GM23338 (cell line): Measurements from ENCODE around the gene CEP72. TPM values are rescaled to one million over a fixed set of nuclear protein-coding genes. Genes with fewer than 3 reads are reported as not detected.

Experiments
- ATAC-seq: fragments of 200-7000 bp; cut with Tn5 transposase; 3 replicates; pipeline ENCODE4 v1.9.1; 2020
- DNase-seq: peaks from one replicate; pipeline ENCODE4 v3.0.0-alpha.2; 2015; ENCODE audit warnings: low spot score
- H2AFZ ChIP-seq: fragments of 200-600 bp; sonication (generic); 2 replicates; pipeline ENCODE4 v1.8.0; 2016; ENCODE audit warnings: antibody characterized with exemption, mild to moderate bottlenecking, moderate library complexity
- H3F3A ChIP-seq: fragments of 200-600 bp; sonication (generic); replicated peaks from 2 replicates; pipeline ENCODE4 v1.8.0; 2017; ENCODE audit warnings: antibody characterized with exemption, mixed run types, low read depth
- H3K27ac ChIP-seq: fragments of 200-600 bp; sonication (generic); 2 replicates; pipeline ENCODE4 v1.6.1; 2016; ENCODE audit warnings: low read depth
- H3K27me3 ChIP-seq: fragments of 200-600 bp; sonication (generic); 2 replicates; pipeline ENCODE4 v1.8.0; 2016; ENCODE audit warnings: mild to moderate bottlenecking, mixed run types, moderate library complexity; ENCODE audit not compliant: insufficient read depth
- H3K36me3 ChIP-seq: fragments of 200-600 bp; sonication (generic); 2 replicates; pipeline ENCODE4 v1.8.0; 2016; ENCODE audit warnings: mild to moderate bottlenecking; ENCODE audit not compliant: insufficient read depth
- H3K4me1 ChIP-seq: fragments of 200-600 bp; sonication (generic); 2 replicates; pipeline ENCODE4 v1.8.0; 2016; ENCODE audit warnings: mild to moderate bottlenecking, moderate library complexity; ENCODE audit not compliant: insufficient read depth
- H3K4me2 ChIP-seq: fragments of 200-600 bp; sonication (generic); 2 replicates; pipeline ENCODE4 v1.7.1; 2017; ENCODE audit warnings: mixed run types
- H3K4me3 ChIP-seq: fragments of 200-600 bp; sonication (generic); 2 replicates; pipeline ENCODE4 v1.6.1; 2016; ENCODE audit warnings: mixed run types
- H3K79me2 ChIP-seq: fragments of 200-600 bp; sonication (generic); replicated peaks from 2 replicates; pipeline ENCODE4 v1.8.0; 2017; ENCODE audit warnings: mild to moderate bottlenecking; ENCODE audit not compliant: insufficient read depth
- H3K9me2 ChIP-seq: fragments of 200-600 bp; sonication (generic); 2 replicates; pipeline ENCODE4 v1.8.0; 2017; ENCODE audit not compliant: insufficient read depth
- H4K20me1 ChIP-seq: fragments of 200-600 bp; sonication (generic); replicated peaks from 2 replicates; pipeline ENCODE4 v1.8.0; 2017; ENCODE audit warnings: mild to moderate bottlenecking; ENCODE audit not compliant: insufficient read depth
- H3K27ac Mint-ChIP-seq: 2 replicates; pipeline ENCODE4 v1.8.0; 2020; ENCODE audit warnings: inconsistent platforms, mild to moderate bottlenecking, moderate library complexity, mixed read lengths
- H3K27me3 Mint-ChIP-seq: 3 replicates; pipeline ENCODE4 v1.8.0; 2022; ENCODE audit warnings: low read depth, mild to moderate bottlenecking, moderate library complexity, mixed read lengths, inconsistent platforms; ENCODE audit not compliant: insufficient read depth, poor library complexity
- H3K36me3 Mint-ChIP-seq: 3 replicates; pipeline ENCODE4 v1.8.0; 2021; ENCODE audit warnings: low read depth, mild to moderate bottlenecking, inconsistent platforms, moderate library complexity, mixed read lengths
- H3K4me1 Mint-ChIP-seq: 3 replicates; pipeline ENCODE4 v1.8.0; 2020; ENCODE audit warnings: mild to moderate bottlenecking, inconsistent platforms, mixed read lengths
- H3K4me3 Mint-ChIP-seq: 3 replicates; pipeline ENCODE4 v1.8.0; 2021; ENCODE audit warnings: moderate library complexity, mild to moderate bottlenecking, inconsistent platforms, mixed read lengths
- H3K9me3 Mint-ChIP-seq: 3 replicates; pipeline ENCODE4 v1.8.0; 2020; ENCODE audit warnings: moderate library complexity, mild to moderate bottlenecking, inconsistent platforms, mixed read lengths
- EZH2 ChIP-seq: fragments of 200-600 bp; sonication (generic); IDR thresholded peaks from one replicate; pipeline ENCODE4 v1.8.0; 2017; ENCODE audit warnings: antibody characterized with exemption, mild to moderate bottlenecking, low read depth; ENCODE audit not compliant: unreplicated experiment
- EZH2phosphoT487 ChIP-seq: fragments of 200-600 bp; sonication (generic); IDR thresholded peaks from one replicate; pipeline ENCODE4 v1.8.1; 2018; ENCODE audit warnings: antibody characterized with exemption; ENCODE audit not compliant: unreplicated experiment
- STAT1 ChIP-seq: IDR thresholded peaks from one replicate; pipeline ENCODE4 v1.6.1; 2016; ENCODE audit warnings: antibody characterized with exemption; ENCODE audit not compliant: unreplicated experiment
- ZNF114 ChIP-seq: fragments of 250-450 bp; sonication (Bioruptor Pico); IDR thresholded peaks from 2 replicates; pipeline ENCODE4 v1.5.0; 2020; ENCODE audit warnings: mild to moderate bottlenecking, moderate library complexity
- polyA plus RNA-seq: library from polyadenylated mRNA; unstranded; fragments of >200 nt; fragmentation: Nextera tagmentation; extraction: Ambion mirVana; gene quantifications from 2 replicates; pipeline ENCODE4 v1.2.1, GENCODE V29; 2016
- total RNA-seq: library from RNA; depleted of rRNA; stranded (reverse); fragments of >200 nt; shearing (Covaris generic); gene quantifications from 2 replicates; pipeline ENCODE4 v1.2.3, GENCODE V29; 2014
- TF ChIP-seq, protein P1 (sequence below), 2 experiments: fragments of 200-600 bp in 1 of 2; sonication (generic) in 1 of 2; conservative IDR thresholded peaks; 2 replicates each; pipeline versions ENCODE4 v1.5.1 to v1.6.1; 2016 to 2017; ENCODE audit warnings: antibody characterized with exemption in 2 of 2, low read depth in 2 of 2, mild to moderate bottlenecking in 2 of 2, moderate library complexity in 1 of 2
- TF ChIP-seq, protein P2 (sequence below): fragments of 250-450 bp; sonication (Bioruptor Pico); IDR thresholded peaks from 2 replicates; pipeline ENCODE4 v1.5.0; 2020; ENCODE audit warnings: mild to moderate bottlenecking, moderate library complexity

CEP72 gene
- total and polyA plus RNA-seq, 2 experiments from 2014 or later = 15.5 to 27.1 TPM

DNA sequence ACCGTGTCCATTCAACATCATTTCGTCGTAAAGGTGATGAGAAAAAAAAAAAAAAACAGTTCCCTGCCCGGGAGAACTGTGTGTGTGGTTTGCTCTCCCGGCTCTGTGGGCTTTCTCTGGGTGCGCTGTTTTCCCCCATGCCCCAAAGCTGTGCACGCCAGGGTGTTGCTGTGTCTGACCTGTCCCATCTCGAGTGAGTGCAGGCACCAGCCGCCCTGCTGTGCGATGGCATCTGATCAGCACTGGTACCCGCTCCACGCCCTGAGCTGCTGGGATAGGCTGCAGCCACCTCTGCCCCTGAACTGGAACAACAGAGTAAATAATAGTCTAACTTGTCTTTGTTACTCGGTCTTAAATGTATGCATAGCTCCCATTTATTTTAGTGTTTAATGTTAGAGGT, 33.3 kb downstream of the CEP72 start:
- peaks cover 3% of the 10 kb centered on the region; the same call in 1 of the 2 replicates for H4K20me1 ChIP-seq
- DNase-seq (no peak), ATAC-seq (no peak)
- no peak overlapping the region for H2AFZ ChIP-seq
- H3K79me2 ChIP-seq = no peaks in the 10 kb centered on the region; the same call in 1 of the 2 replicates
- H3K4me2 ChIP-seq = no peak overlapping the region
- H3K4me3 ChIP-seq = no peak overlapping the region
- no peak overlapping the region for H3K27ac ChIP-seq
- Mint-ChIP-seq H3K27ac (no peak overlapping the region), H3K36me3 (peaks cover 24% of the 10 kb centered on the region), H3K4me1 (no peaks in the 10 kb centered on the region), H3K4me3 (no peak overlapping the region), H3K27me3 (peaks cover 5% of the 10 kb centered on the region), H3K9me3 (peaks cover 5% of the 10 kb centered on the region; the same call in 2 of the 3 replicates)
- no peak for TF ChIP-seq EZH2
- no peak for TF ChIP-seq STAT1
- TF ChIP-seq, protein P1, sequence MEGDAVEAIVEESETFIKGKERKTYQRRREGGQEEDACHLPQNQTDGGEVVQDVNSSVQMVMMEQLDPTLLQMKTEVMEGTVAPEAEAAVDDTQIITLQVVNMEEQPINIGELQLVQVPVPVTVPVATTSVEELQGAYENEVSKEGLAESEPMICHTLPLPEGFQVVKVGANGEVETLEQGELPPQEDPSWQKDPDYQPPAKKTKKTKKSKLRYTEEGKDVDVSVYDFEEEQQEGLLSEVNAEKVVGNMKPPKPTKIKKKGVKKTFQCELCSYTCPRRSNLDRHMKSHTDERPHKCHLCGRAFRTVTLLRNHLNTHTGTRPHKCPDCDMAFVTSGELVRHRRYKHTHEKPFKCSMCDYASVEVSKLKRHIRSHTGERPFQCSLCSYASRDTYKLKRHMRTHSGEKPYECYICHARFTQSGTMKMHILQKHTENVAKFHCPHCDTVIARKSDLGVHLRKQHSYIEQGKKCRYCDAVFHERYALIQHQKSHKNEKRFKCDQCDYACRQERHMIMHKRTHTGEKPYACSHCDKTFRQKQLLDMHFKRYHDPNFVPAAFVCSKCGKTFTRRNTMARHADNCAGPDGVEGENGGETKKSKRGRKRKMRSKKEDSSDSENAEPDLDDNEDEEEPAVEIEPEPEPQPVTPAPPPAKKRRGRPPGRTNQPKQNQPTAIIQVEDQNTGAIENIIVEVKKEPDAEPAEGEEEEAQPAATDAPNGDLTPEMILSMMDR (conservative IDR thresholded peaks at IDR 0.05; ENCODE audit: low read depth in 2 of 2) = no peak
- no peak for TF ChIP-seq EZH2phosphoT487
- TF ChIP-seq, protein P2, sequence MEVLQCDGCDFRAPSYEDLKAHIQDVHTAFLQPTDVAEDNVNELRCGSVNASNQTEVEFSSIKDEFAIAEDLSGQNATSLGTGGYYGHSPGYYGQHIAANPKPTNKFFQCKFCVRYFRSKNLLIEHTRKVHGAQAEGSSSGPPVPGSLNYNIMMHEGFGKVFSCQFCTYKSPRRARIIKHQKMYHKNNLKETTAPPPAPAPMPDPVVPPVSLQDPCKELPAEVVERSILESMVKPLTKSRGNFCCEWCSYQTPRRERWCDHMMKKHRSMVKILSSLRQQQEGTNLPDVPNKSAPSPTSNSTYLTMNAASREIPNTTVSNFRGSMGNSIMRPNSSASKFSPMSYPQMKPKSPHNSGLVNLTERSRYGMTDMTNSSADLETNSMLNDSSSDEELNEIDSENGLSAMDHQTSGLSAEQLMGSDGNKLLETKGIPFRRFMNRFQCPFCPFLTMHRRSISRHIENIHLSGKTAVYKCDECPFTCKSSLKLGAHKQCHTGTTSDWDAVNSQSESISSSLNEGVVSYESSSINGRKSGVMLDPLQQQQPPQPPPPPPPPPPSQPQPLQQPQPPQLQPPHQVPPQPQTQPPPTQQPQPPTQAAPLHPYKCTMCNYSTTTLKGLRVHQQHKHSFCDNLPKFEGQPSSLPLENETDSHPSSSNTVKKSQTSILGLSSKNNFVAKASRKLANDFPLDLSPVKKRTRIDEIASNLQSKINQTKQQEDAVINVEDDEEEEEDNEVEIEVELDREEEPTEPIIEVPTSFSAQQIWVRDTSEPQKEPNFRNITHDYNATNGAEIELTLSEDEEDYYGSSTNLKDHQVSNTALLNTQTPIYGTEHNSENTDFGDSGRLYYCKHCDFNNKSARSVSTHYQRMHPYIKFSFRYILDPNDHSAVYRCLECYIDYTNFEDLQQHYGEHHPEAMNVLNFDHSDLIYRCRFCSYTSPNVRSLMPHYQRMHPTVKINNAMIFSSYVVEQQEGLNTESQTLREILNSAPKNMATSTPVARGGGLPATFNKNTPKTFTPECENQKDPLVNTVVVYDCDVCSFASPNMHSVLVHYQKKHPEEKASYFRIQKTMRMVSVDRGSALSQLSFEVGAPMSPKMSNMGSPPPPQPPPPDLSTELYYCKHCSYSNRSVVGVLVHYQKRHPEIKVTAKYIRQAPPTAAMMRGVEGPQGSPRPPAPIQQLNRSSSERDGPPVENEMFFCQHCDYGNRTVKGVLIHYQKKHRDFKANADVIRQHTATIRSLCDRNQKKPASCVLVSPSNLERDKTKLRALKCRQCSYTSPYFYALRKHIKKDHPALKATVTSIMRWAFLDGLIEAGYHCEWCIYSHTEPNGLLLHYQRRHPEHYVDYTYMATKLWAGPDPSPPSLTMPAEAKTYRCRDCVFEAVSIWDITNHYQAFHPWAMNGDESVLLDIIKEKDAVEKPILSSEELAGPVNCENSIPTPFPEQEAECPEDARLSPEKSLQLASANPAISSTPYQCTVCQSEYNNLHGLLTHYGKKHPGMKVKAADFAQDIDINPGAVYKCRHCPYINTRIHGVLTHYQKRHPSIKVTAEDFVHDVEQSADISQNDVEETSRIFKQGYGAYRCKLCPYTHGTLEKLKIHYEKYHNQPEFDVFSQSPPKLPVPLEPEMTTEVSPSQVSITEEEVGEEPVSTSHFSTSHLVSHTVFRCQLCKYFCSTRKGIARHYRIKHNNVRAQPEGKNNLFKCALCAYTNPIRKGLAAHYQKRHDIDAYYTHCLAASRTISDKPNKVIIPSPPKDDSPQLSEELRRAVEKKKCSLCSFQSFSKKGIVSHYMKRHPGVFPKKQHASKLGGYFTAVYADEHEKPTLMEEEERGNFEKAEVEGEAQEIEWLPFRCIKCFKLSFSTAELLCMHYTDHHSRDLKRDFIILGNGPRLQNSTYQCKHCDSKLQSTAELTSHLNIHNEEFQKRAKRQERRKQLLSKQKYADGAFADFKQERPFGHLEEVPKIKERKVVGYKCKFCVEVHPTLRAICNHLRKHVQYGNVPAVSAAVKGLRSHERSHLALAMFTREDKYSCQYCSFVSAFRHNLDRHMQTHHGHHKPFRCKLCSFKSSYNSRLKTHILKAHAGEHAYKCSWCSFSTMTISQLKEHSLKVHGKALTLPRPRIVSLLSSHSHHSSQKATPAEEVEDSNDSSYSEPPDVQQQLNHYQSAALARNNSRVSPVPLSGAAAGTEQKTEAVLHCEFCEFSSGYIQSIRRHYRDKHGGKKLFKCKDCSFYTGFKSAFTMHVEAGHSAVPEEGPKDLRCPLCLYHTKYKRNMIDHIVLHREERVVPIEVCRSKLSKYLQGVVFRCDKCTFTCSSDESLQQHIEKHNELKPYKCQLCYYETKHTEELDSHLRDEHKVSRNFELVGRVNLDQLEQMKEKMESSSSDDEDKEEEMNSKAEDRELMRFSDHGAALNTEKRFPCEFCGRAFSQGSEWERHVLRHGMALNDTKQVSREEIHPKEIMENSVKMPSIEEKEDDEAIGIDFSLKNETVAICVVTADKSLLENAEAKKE (CRISPR knock-in tag) = no peak
- TF ChIP-seq ZNF114 (CRISPR knock-in tag) = no peak
- H3K4me1 ChIP-seq = no peaks in the 10 kb centered on the region
- H3K27me3 ChIP-seq = no peaks in the 10 kb centered on the region
- H3F3A ChIP-seq = peaks cover 10% of the 10 kb centered on the region
- H3K36me3 ChIP-seq = peaks cover 24% of the 10 kb centered on the region
- H3K9me2 ChIP-seq = no peaks in the 10 kb centered on the region
